ENCODE measurements around the gene ACTRT2.

DNA sequence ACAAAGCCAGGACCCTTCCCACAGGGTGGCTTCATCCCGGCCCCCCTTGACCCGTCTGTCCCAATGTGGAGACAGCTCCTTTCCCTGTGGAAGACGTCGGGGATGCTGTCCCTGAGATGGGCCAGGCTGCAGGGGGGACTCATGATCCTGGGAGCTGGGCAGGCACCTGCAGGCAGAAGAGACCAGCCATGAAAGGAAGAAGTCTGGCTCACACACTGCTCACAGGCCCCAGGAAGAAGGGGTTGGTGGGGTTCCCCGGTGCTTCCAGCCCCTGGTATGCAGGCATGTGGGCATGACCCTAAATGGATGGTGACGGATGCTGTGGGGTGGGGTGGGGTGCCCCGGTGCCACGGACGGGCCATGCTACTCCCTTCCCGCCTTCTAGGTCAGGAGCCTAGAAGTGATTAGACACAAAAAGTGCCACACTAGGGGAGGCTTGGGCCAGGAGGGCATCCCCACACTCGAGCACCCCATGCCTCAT is 8.3 kb downstream of the ACTRT2 start:
- TF ChIP-seq, protein P1, sequence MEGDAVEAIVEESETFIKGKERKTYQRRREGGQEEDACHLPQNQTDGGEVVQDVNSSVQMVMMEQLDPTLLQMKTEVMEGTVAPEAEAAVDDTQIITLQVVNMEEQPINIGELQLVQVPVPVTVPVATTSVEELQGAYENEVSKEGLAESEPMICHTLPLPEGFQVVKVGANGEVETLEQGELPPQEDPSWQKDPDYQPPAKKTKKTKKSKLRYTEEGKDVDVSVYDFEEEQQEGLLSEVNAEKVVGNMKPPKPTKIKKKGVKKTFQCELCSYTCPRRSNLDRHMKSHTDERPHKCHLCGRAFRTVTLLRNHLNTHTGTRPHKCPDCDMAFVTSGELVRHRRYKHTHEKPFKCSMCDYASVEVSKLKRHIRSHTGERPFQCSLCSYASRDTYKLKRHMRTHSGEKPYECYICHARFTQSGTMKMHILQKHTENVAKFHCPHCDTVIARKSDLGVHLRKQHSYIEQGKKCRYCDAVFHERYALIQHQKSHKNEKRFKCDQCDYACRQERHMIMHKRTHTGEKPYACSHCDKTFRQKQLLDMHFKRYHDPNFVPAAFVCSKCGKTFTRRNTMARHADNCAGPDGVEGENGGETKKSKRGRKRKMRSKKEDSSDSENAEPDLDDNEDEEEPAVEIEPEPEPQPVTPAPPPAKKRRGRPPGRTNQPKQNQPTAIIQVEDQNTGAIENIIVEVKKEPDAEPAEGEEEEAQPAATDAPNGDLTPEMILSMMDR (conservative IDR thresholded peaks at IDR 0.05; ENCODE audit: low read depth, low read length) = no peak
- TF ChIP-seq EZH2 (IDR thresholded peaks at IDR 0.05; ENCODE audit: low read length, unreplicated experiment) (no peak), EZH2phosphoT487 (IDR thresholded peaks at IDR 0.05; ENCODE audit: borderline replicate concordance, low read length) (no peak)

All from PC-3 (cell line).